Erythroblast (primary cell): ENCODE data around the gene NOS1AP.

Source experiments
- GATA1 ChIP-seq: IDR thresholded peaks from 2 replicates; pipeline ENCODE4 v1.6.1; 2011; ENCODE audit warnings: low read depth, mild to moderate bottlenecking, control low read depth, low read length, moderate library complexity
- POLR2A ChIP-seq: IDR thresholded peaks from 2 replicates; pipeline ENCODE4 v1.6.1; 2011; ENCODE audit warnings: mild to moderate bottlenecking, low read length

DNA sequence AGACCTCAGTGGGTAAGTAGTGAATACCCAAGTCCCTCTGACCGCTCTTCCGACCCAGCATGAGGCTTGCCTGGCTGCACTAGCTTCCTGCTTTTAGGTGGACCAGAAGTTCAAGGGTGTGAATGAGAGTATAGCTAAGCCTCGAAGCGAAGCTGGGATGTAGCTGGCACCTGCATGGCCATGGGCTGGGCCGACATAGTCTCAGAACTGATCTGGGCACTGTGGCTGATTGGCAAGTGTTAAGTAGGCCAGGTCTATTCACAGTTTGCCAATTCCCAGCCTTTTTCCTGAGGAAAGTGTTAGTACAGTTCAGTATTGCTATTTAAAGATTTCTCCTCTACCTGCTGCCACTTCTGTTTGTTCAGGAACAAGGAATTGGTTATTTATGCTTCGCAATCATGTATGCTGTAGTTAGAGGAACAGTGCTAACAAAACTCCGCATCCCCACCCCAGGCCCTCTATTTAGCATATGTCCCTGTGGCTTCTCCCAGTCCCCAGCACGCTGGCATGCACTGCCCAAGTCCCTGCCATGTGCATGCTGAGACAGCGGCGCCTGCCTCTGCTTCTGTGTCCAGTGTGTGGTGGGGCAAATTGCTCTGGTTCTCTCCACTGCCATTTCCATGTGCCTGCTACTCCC lies 290.9 kb downstream of the NOS1AP start:
- TF ChIP-seq POLR2A (no peak), GATA1 (no peak)
